ENCODE measurements around the gene OR4N2. TPM values are rescaled to one million over a fixed set of nuclear protein-coding genes. Genes with fewer than 3 reads are reported as not detected.
"Not testable (repeated sequence)": the region's sequence is repeated elsewhere in the genome, so short reads cannot be mapped to it uniquely, and the experiment has no call there.

OR4N2 gene
- total and polyA plus RNA-seq, 4 experiments from 2014 or later: not detected

DNA sequence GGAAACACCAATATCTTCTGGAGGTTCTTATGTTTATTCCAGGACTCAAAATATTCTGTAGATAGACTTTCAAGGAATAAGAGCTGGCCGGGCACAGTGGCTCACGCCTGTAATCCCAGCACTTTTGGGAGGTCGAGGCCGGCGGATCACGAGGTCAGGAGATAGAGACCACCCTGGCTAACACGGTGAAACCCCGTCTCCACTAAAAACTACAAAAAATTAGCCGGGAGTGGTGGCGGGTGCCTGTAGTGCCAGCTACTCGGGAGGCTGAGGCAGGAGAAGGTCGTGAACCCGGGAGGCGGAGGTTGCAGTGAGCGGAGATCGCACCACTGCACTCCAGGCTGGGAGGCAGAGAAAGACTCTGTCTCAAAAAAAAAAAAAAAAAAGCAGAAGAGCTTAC is 17.7 kb upstream of the OR4N2 start:
- CTCF ChIA-PET (ENCODE audit: partially characterized antibody); H3K9me3 ChIP-seq (ENCODE audit: control insufficient read depth in 1 of 2, low read length in 2 of 2); H3K4me3 ChIP-seq (ENCODE audit: low read length in 2 of 2); H3K36me3 ChIP-seq (ENCODE audit: insufficient read depth, low read length); DNase-seq; H3K9me3 Mint-ChIP-seq; POLR2A ChIA-PET (ENCODE audit: partially characterized antibody); intact Hi-C loops (cut with micrococcal nuclease); H3K4me3 Mint-ChIP-seq; H3K27me3 ChIP-seq (ENCODE audit: insufficient read depth, low read length); H3K36me3 Mint-ChIP-seq; H3K27me3 Mint-ChIP-seq; H3K27ac Mint-ChIP-seq; H3K27ac ChIP-seq (ENCODE audit: low read depth, low read length); H3K4me1 ChIP-seq (ENCODE audit: insufficient read depth, low read length); H3K4me1 Mint-ChIP-seq: not testable (repeated sequence)

DNA sequence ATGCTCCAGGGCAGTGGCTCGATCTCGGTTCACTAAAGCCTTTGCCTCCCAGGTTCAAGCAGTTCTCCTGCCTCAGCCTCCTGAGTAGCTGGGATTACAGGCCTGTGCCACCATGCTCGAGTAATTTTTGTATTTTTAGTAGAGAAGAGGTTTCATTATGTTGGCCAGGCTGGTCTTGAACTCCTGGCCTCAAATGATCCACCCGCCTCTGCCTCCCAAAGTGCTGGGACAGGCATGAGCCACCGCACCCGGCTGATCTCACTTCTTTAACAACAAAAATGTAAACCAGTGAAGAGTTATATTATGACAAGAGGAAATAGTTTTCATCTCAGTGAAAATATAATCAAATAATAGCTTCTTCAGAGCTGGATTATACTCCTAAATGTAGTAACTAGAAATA is 16.3 kb upstream of the OR4N2 start:
- H3K4me3 Mint-ChIP-seq; DNase-seq; H3K36me3 Mint-ChIP-seq; H3K9me3 Mint-ChIP-seq; H3K4me1 Mint-ChIP-seq; CTCF ChIA-PET (ENCODE audit: partially characterized antibody); H3K4me1 ChIP-seq (ENCODE audit: insufficient read depth, low read length); H3K27me3 Mint-ChIP-seq; POLR2A ChIA-PET (ENCODE audit: partially characterized antibody); H3K27ac Mint-ChIP-seq; H3K9me3 ChIP-seq (ENCODE audit: control insufficient read depth in 1 of 2, low read length in 2 of 2); H3K36me3 ChIP-seq (ENCODE audit: insufficient read depth, low read length); H3K27me3 ChIP-seq (ENCODE audit: insufficient read depth, low read length); intact Hi-C loops (cut with micrococcal nuclease); H3K27ac ChIP-seq (ENCODE audit: low read depth, low read length); H3K4me3 ChIP-seq (ENCODE audit: low read length in 2 of 2): not testable (repeated sequence)

DNA sequence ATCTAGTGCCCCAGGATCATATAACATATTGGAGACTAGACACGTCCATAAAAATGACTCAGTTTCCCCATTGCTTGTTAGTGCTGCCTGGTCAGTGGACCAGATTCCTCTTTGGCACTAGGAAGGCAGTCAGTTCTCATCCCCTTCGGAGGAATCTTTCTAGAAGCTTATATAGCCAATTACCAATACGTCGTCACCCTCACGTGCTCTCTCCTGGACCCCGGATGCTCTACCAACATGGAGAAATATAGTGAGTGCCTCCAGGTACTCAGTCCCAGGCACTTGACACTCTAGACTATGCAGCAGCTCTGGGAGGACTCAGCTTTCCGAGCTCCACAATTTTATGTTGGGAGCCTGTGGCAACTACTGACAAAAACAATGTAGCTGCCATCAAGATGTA is 15.4 kb upstream of the OR4N2 start:
- intact Hi-C loops (cut with micrococcal nuclease); H3K4me3 ChIP-seq (ENCODE audit: low read length in 2 of 2); H3K27me3 Mint-ChIP-seq; H3K36me3 ChIP-seq (ENCODE audit: insufficient read depth, low read length); H3K4me1 Mint-ChIP-seq; H3K27ac ChIP-seq (ENCODE audit: low read depth, low read length); H3K27me3 ChIP-seq (ENCODE audit: insufficient read depth, low read length); H3K9me3 ChIP-seq (ENCODE audit: control insufficient read depth in 1 of 2, low read length in 2 of 2); DNase-seq; CTCF ChIA-PET (ENCODE audit: partially characterized antibody); H3K36me3 Mint-ChIP-seq; H3K4me3 Mint-ChIP-seq; H3K9me3 Mint-ChIP-seq; H3K27ac Mint-ChIP-seq; POLR2A ChIA-PET (ENCODE audit: partially characterized antibody); H3K4me1 ChIP-seq (ENCODE audit: insufficient read depth, low read length): not testable (repeated sequence)

DNA sequence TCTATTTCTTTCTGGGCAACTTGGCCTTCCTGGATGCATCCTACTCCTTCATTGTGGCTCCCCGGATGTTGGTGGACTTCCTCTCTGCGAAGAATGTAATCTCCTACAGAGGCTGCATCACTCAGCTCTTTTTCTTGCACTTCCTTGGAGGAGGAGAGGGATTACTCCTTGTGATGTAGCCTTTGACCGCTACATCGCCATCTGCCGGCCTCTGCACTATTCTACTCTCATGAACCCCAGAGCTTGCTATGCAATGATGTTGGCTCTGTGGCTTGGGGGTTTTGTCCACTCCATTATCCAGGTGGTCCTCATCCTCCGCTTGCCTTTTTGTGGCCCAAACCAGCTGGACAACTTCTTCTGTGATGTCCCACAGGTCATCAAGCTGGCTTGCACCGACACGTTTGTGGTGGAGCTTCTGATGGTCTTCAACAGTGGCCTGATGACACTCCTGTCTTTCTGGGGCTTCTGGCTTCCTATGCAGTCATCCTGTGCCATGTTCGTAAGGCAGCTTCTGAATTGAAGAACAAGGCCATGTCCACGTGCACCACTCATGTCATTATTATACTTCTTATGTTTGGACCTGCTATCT is 7.0 kb upstream of the OR4N2 start:
- H3K4me3 ChIP-seq (ENCODE audit: low read length in 2 of 2); POLR2A ChIA-PET (ENCODE audit: partially characterized antibody); H3K9me3 ChIP-seq (ENCODE audit: control insufficient read depth in 1 of 2, low read length in 2 of 2); H3K36me3 ChIP-seq (ENCODE audit: insufficient read depth, low read length); H3K27me3 ChIP-seq (ENCODE audit: insufficient read depth, low read length); H3K9me3 Mint-ChIP-seq; H3K4me1 ChIP-seq (ENCODE audit: insufficient read depth, low read length); CTCF ChIA-PET (ENCODE audit: partially characterized antibody); intact Hi-C loops (cut with micrococcal nuclease); H3K27ac ChIP-seq (ENCODE audit: low read depth, low read length); H3K27ac Mint-ChIP-seq; H3K36me3 Mint-ChIP-seq; H3K4me3 Mint-ChIP-seq; DNase-seq; H3K4me1 Mint-ChIP-seq; H3K27me3 Mint-ChIP-seq: not testable (repeated sequence)

DNA sequence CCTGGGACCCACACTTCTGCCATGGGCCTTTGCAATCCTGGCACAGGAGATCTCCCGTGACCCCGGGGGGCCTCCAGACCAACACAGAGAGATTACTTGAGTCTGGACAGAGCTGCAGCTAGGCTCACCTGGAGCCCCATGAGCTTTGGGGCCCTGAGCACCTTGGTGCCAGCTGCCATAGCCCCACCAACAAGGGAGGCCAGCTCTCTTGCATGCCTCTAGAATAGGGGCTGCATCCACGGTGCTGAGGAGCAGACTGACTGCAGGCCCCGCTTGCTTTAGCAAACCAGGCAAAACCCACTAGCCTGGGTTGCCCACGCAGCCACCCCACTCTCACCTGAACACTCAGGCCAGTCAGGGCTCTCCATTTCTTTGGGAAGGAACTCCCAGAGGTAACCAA is 3.7 kb upstream of the OR4N2 start:
- no peak overlapping the region for H3K27ac Mint-ChIP-seq
- Histone ChIP-seq H3K27me3 (ENCODE audit: insufficient read depth, low read length) (no peaks in the 10 kb centered on the region), H3K36me3 (ENCODE audit: insufficient read depth, low read length) (no peaks in the 10 kb centered on the region), H3K4me1 (ENCODE audit: insufficient read depth, low read length) (no peaks in the 10 kb centered on the region), H3K9me3 (ENCODE audit: control insufficient read depth in 1 of 2, low read length in 2 of 2) (no peaks in the 10 kb centered on the region), H3K4me3 (ENCODE audit: low read length in 2 of 2) (no peak overlapping the region), H3K27ac (ENCODE audit: low read depth, low read length) (no peak overlapping the region)
- H3K4me3 Mint-ChIP-seq: no peak overlapping the region
- ChIA-PET CTCF (ENCODE audit: partially characterized antibody) (interaction anchor here (1.3 kb wide), 1 partner anchor 9 kb away, joined by 4 read pairs; no protein-coding TSS in a partner anchor), POLR2A (ENCODE audit: partially characterized antibody) (no interaction called here)
- no peaks in the 10 kb centered on the region for H3K36me3 Mint-ChIP-seq
- no peak for DNase-seq
- peaks cover 0 to 8% (median 2%) of the 10 kb centered on the region in 8 donors for H3K9me3 Mint-ChIP-seq
- no peaks in the 10 kb centered on the region for H3K27me3 Mint-ChIP-seq
- intact Hi-C loops (cut with micrococcal nuclease): no loop called here
- H3K4me1 Mint-ChIP-seq: no peaks in the 10 kb centered on the region

DNA sequence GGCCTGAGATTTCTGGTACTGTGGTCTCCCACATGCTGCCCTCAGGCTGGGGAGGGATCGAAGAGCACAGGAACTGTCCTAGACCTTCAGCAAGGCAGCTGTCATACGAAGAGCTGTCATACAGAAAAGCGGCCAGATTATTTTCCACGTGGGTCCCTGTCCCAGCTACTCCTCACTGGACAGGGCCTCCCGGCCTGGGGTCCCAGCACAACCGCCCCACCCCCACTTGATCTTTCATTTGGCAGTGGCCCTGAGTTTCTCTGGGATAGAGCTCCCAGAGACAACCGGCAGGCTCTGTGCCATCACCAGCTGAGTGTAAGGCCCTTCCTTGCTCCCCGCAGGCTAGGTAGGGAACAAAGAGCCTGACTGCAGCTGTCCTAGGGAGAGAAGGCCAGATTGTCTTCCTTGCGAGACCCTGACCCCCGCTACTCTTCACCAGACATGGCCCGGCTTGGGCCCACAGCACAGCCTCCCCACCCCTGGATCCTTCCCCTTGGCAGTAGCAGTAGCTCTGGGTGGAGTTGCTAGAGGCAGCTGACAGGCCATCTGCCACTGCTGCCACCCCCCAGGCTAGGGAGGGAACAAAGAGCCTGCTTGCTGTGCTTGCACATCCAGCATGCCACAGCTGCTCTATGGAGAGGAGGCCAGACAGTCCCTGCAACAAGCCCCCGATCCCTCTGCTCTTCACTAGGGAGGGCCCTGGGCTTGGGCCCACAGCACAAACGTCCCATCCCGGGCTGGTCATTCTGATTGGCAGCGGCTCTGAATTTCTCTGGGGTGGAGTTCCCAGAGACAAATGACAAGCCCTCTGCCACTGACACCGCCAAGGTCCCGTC is 3.1 kb upstream of the OR4N2 start:
- no peaks in the 10 kb centered on the region for H3K9me3 ChIP-seq (ENCODE audit: control insufficient read depth in 1 of 2, low read length in 2 of 2)
- DNase-seq: no peak

DNA sequence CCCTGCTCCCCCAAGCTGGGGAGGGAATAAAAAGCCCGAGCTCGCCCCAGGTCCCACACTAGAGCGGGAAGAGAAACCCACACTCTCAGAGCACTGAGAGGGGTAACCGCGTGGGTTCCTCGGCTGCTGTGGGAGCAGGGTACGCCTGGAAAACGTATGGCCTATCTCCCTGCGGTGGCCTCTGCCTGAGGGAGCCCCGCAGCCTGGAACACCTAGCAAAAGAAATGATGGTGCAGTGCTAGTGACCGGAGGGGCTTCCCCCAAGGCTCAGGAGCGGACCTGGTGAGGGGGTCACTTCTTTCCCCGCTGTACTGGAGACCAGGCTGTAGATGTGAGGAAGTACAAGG is 2.5 kb upstream of the OR4N2 start:
- no peaks in the 10 kb centered on the region for H3K27me3 ChIP-seq (ENCODE audit: insufficient read depth, low read length)
- intact Hi-C loops (cut with micrococcal nuclease): no loop called here
- Mint-ChIP-seq H3K9me3 (peaks cover 0 to 8% (median 2%) of the 10 kb centered on the region in 8 donors), H3K4me3 (no peak overlapping the region), H3K36me3 (no peaks in the 10 kb centered on the region), H3K4me1 (no peaks in the 10 kb centered on the region), H3K27ac (no peak overlapping the region), H3K27me3 (no peaks in the 10 kb centered on the region)
- H3K4me1 ChIP-seq (ENCODE audit: insufficient read depth, low read length): no peaks in the 10 kb centered on the region
- H3K4me3 ChIP-seq (ENCODE audit: low read length in 2 of 2): no peak overlapping the region
- H3K27ac ChIP-seq (ENCODE audit: low read depth, low read length): no peak overlapping the region
- POLR2A ChIA-PET (ENCODE audit: partially characterized antibody): no interaction called here
- no peaks in the 10 kb centered on the region for H3K9me3 ChIP-seq (ENCODE audit: control insufficient read depth in 1 of 2, low read length in 2 of 2)
- CTCF ChIA-PET (ENCODE audit: partially characterized antibody): interaction anchor here (1.3 kb wide), 1 partner anchor 8 kb away, joined by 4 read pairs; no protein-coding TSS in a partner anchor
- H3K36me3 ChIP-seq (ENCODE audit: insufficient read depth, low read length): no peaks in the 10 kb centered on the region
- no peak for DNase-seq

More for the DNA sequence above, 3.1 kb upstream of the OR4N2 start:
- Histone ChIP-seq H3K27me3 (ENCODE audit: insufficient read depth, low read length) (no peaks in the 10 kb centered on the region), H3K4me1 (ENCODE audit: insufficient read depth, low read length) (no peaks in the 10 kb centered on the region), H3K27ac (ENCODE audit: low read depth, low read length) (no peak overlapping the region), H3K36me3 (ENCODE audit: insufficient read depth, low read length) (no peaks in the 10 kb centered on the region), H3K4me3 (ENCODE audit: low read length in 2 of 2) (no peak overlapping the region)
- Mint-ChIP-seq H3K36me3 (no peaks in the 10 kb centered on the region), H3K4me3 (no peak overlapping the region), H3K4me1 (no peaks in the 10 kb centered on the region), H3K9me3 (peaks cover 0 to 8% (median 2%) of the 10 kb centered on the region in 8 donors), H3K27ac (no peak overlapping the region), H3K27me3 (no peaks in the 10 kb centered on the region)
- intact Hi-C loops (cut with micrococcal nuclease): no loop called here
- CTCF ChIA-PET (ENCODE audit: partially characterized antibody): interaction anchor here (1.3 kb wide), 1 partner anchor 9 kb away, joined by 4 read pairs; no protein-coding TSS in a partner anchor
- POLR2A ChIA-PET (ENCODE audit: partially characterized antibody): no interaction called here

Measured in CD4-positive, alpha-beta memory T cell (primary cell).